ENCODE results near the gene STARD10.
"Not testable (repeated sequence)": the region's sequence is repeated elsewhere in the genome, so short reads cannot be mapped to it uniquely, and the experiment has no call there.

The STARD10 gene

DNA sequence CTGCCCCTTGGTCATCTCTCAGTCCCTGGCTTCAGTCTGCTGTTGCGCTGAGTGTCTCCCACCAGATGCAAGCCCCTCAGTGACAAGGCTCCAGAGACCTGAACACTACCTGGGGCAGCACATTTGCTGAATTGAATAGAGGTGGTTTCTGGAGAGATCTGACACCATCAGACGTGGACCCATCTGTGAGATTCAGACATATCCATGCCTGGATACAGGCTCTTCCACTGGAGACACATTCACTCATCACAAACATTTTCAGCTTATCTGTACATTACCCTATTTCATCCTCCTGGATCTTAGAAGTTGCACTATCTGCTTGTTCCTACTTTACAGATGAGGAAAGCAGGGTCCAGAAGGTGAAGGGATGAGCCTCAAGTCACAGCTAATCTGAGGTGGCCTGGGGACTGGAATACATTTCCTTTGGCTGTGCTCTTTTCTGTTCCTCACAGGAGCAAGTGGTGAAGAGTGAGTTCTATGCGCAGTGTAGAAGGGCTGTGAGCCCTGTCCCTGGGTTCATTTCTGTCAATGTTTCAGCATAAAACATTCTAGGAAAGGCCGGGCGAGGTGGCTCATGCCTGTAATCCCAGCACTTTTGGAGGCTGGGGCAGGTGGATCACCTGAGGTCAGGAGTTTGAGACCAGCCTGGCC, 39.4 kb upstream of the STARD10 start:
- peaks cover 8% of the 10 kb centered on the region for H3K4me1 ChIP-seq (ENCODE audit: control insufficient read depth, insufficient read depth, low read length)
- H3K9me3 ChIP-seq (ENCODE audit: control insufficient read depth, low read length) = no peaks in the 10 kb centered on the region
- WGBS, 2 experiments = 92 to 95% methylated on average over 5 of the region's 5 CpGs
- no peak overlapping the region for H3K27ac ChIP-seq (ENCODE audit: insufficient read depth, low read depth, low read length, poor library complexity, severe bottlenecking)
- peaks cover 5% of the 10 kb centered on the region for H3K36me3 ChIP-seq (ENCODE audit: control insufficient read depth, insufficient read depth, low read length)
- H3K27me3 ChIP-seq (ENCODE audit: control insufficient read depth, insufficient read depth, low read length, poor library complexity, severe bottlenecking) = no peaks in the 10 kb centered on the region
- no peak overlapping the region for H3K4me3 ChIP-seq (ENCODE audit: insufficient read depth, low read depth, low read length)

- Histone ChIP-seq H3K27me3 (ENCODE audit: control insufficient read depth, insufficient read depth, low read length, poor library complexity, severe bottlenecking) (no peaks in the 10 kb centered on the region), H3K27ac (ENCODE audit: insufficient read depth, low read depth, low read length, poor library complexity, severe bottlenecking) (no peak overlapping the region), H3K9me3 (ENCODE audit: control insufficient read depth, low read length) (no peaks in the 10 kb centered on the region), H3K36me3 (ENCODE audit: control insufficient read depth, insufficient read depth, low read length) (peaks cover 2% of the 10 kb centered on the region), H3K4me1 (ENCODE audit: control insufficient read depth, insufficient read depth, low read length) (peaks cover 8% of the 10 kb centered on the region), H3K4me3 (ENCODE audit: insufficient read depth, low read depth, low read length) (no peak overlapping the region)
- WGBS, 2 experiments = 84 to 86% methylated on average over 9 of the region's 9 CpGs
These were observed 38.6 kb upstream of the STARD10 start for GRCh38 chr11:72832301-72833082.

- Histone ChIP-seq H3K27ac (ENCODE audit: insufficient read depth, low read depth, low read length, poor library complexity, severe bottlenecking) (no peak overlapping the region), H3K36me3 (ENCODE audit: control insufficient read depth, insufficient read depth, low read length) (no peaks in the 10 kb centered on the region), H3K9me3 (ENCODE audit: control insufficient read depth, low read length) (no peaks in the 10 kb centered on the region), H3K27me3 (ENCODE audit: control insufficient read depth, insufficient read depth, low read length, poor library complexity, severe bottlenecking) (no peaks in the 10 kb centered on the region), H3K4me3 (ENCODE audit: insufficient read depth, low read depth, low read length) (no peak overlapping the region), H3K4me1 (ENCODE audit: control insufficient read depth, insufficient read depth, low read length) (peaks cover 8% of the 10 kb centered on the region)
- WGBS, 2 experiments = 60 to 63% methylated on average over 12 to 13 of the region's 13 CpGs
These were observed 37.9 kb upstream of the STARD10 start for GRCh38 chr11:72831521-72832300.

DNA sequence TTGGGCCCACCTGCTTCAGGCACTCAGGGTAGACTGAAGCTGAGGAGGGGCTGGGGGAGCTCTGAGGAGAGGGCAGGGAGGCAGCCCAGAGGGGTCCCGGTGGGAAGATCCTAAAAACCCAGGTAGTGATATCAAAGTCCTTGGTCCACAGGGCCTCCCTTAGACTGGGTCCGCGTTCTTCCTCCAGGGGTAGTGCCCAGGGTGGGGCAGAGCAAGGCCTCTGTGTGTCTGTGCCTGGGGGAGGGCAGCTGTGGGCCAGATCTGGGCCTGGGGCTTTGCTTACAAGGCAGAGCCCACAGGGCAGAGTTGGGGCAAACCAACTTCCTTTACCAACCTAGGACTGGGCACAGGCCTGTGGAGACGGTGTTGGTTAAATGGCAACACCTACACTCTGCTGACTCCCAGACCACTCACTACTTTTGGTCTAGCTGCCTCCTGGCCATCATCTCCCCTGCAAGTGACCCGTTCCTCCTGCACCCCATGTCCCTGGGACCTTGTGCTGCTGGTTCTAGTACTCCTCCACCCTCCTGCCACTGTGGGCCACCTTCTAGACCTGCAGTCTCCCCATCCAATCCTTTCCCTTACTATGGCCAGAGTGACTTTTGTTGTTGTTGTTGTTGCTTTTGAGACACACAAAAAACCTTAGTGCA, 36.2 kb upstream of the STARD10 start:
- Histone ChIP-seq H3K27ac (ENCODE audit: insufficient read depth, low read depth, low read length, poor library complexity, severe bottlenecking) (no peak overlapping the region), H3K36me3 (ENCODE audit: control insufficient read depth, insufficient read depth, low read length) (no peaks in the 10 kb centered on the region), H3K4me3 (ENCODE audit: insufficient read depth, low read depth, low read length) (no peak overlapping the region), H3K27me3 (ENCODE audit: control insufficient read depth, insufficient read depth, low read length, poor library complexity, severe bottlenecking) (no peaks in the 10 kb centered on the region), H3K9me3 (ENCODE audit: control insufficient read depth, low read length) (no peaks in the 10 kb centered on the region), H3K4me1 (ENCODE audit: control insufficient read depth, insufficient read depth, low read length) (peaks cover 8% of the 10 kb centered on the region)
- WGBS, 2 experiments = 94 to 96% methylated on average over 5 of the region's 5 CpGs

DNA sequence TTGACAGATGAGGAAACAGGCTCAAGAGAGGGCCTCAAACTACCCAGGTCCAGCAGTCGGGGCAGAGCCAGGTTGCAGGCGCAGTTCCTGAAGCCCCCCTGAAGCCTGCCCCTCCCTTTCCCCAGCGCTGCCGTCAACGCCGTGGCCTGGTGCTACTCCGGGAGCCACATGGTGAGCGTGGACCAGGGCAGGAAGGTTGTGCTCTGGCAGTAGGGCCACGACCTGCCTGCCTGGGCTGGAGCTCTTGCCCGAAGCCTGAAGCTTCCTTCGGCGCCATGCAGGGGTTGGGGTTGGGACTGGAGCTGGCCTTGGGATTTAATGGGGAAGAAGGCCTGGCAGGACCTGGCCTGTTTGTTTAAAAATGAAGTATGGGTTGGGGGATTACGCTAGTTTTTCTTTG, 35.3 kb upstream of the STARD10 start:
- no peak overlapping the region for H3K4me3 ChIP-seq (ENCODE audit: insufficient read depth, low read depth, low read length)
- H3K27me3 ChIP-seq (ENCODE audit: control insufficient read depth, insufficient read depth, low read length, poor library complexity, severe bottlenecking) = no peaks in the 10 kb centered on the region
- peaks cover 8% of the 10 kb centered on the region for H3K4me1 ChIP-seq (ENCODE audit: control insufficient read depth, insufficient read depth, low read length)
- 93 to 96% methylated on average over 13 of the region's 13 CpGs for WGBS, 2 experiments
- H3K27ac ChIP-seq (ENCODE audit: insufficient read depth, low read depth, low read length, poor library complexity, severe bottlenecking) = no peak overlapping the region
- no peaks in the 10 kb centered on the region for H3K9me3 ChIP-seq (ENCODE audit: control insufficient read depth, low read length)
- H3K36me3 ChIP-seq (ENCODE audit: control insufficient read depth, insufficient read depth, low read length) = no peaks in the 10 kb centered on the region

GRCh38 chr11:72828692-72829101, 34.9 kb upstream of the STARD10 start:
- WGBS, 2 experiments = 94 to 95% methylated on average over 7 of the region's 7 CpGs
- Histone ChIP-seq H3K27me3 (ENCODE audit: control insufficient read depth, insufficient read depth, low read length, poor library complexity, severe bottlenecking) (no peaks in the 10 kb centered on the region), H3K9me3 (ENCODE audit: control insufficient read depth, low read length) (no peaks in the 10 kb centered on the region), H3K4me3 (ENCODE audit: insufficient read depth, low read depth, low read length) (no peak overlapping the region), H3K36me3 (ENCODE audit: control insufficient read depth, insufficient read depth, low read length) (no peaks in the 10 kb centered on the region), H3K4me1 (ENCODE audit: control insufficient read depth, insufficient read depth, low read length) (peaks cover 8% of the 10 kb centered on the region), H3K27ac (ENCODE audit: insufficient read depth, low read depth, low read length, poor library complexity, severe bottlenecking) (no peak overlapping the region)

GRCh38 chr11:72828081-72828567, 34.3 kb upstream of the STARD10 start:
- H3K27ac ChIP-seq (ENCODE audit: insufficient read depth, low read depth, low read length, poor library complexity, severe bottlenecking) = no peak overlapping the region
- H3K9me3 ChIP-seq (ENCODE audit: control insufficient read depth, low read length) = no peaks in the 10 kb centered on the region
- 92 to 93% methylated on average over 11 of the region's 11 CpGs for WGBS, 2 experiments
- peaks cover 8% of the 10 kb centered on the region for H3K4me1 ChIP-seq (ENCODE audit: control insufficient read depth, insufficient read depth, low read length)
- no peaks in the 10 kb centered on the region for H3K27me3 ChIP-seq (ENCODE audit: control insufficient read depth, insufficient read depth, low read length, poor library complexity, severe bottlenecking)
- no peak overlapping the region for H3K4me3 ChIP-seq (ENCODE audit: insufficient read depth, low read depth, low read length)
- H3K36me3 ChIP-seq (ENCODE audit: control insufficient read depth, insufficient read depth, low read length) = no peaks in the 10 kb centered on the region

DNA sequence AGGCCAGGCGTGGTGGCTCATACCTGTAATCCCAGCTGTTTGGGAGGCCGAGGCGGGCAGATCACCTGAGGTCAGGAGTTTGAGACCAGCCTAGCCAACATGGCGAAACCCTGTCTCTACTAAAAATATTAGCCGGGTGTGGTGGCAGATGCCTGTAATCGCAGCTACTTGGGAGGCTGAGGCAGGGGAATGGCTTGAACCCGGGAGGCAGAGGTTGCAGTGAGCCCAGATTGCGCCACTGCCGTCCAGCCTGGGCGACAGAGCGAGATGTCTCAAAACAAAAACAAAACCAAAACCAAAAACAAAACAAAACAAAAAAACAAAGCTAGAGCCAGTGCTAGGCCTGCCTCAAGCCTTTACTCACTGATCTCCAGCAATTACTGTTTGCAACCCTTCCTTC, 33.8 kb upstream of the STARD10 start:
- H3K4me3 ChIP-seq (ENCODE audit: insufficient read depth, low read depth, low read length); H3K36me3 ChIP-seq (ENCODE audit: control insufficient read depth, insufficient read depth, low read length); H3K9me3 ChIP-seq (ENCODE audit: control insufficient read depth, low read length); H3K27me3 ChIP-seq (ENCODE audit: control insufficient read depth, insufficient read depth, low read length, poor library complexity, severe bottlenecking); H3K4me1 ChIP-seq (ENCODE audit: control insufficient read depth, insufficient read depth, low read length); H3K27ac ChIP-seq (ENCODE audit: insufficient read depth, low read depth, low read length, poor library complexity, severe bottlenecking): not testable (repeated sequence)
- 96% methylated on average over 10 of the region's 11 CpGs for WGBS, 2 experiments

DNA sequence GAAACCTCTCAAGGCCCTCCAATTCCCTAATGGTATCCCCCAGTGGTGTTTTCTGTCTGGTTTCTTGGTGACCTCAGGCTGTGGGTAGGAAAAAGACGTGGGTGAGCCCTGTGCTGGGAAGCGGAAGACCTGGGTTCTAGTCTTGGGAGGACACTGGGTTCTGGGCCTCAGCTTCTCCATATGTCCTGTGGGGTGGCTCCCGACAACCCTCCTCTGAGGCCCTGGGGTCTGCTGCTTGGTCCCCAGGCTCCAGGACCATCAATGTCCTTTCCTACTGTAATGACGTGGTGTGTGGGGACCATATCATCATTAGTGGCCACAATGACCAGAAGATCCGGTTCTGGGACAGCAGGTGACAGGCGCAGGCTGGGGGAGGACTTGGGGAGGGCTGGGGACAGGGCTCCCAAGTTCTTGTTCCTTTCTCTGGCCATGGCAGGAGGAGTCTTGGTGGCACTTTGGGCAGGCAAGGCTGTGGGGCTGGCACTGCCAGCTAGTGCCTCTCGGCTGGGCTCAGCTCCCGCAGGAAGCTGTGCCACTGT, 33.2 kb upstream of the STARD10 start:
- WGBS, 2 experiments = 95 to 97% methylated on average over 8 of the region's 8 CpGs
- H3K9me3 ChIP-seq (ENCODE audit: control insufficient read depth, low read length) = no peaks in the 10 kb centered on the region

More for the DNA sequence above, 33.2 kb upstream of the STARD10 start:
- Histone ChIP-seq H3K4me1 (ENCODE audit: control insufficient read depth, insufficient read depth, low read length) (peaks cover 5% of the 10 kb centered on the region), H3K27ac (ENCODE audit: insufficient read depth, low read depth, low read length, poor library complexity, severe bottlenecking) (no peak overlapping the region), H3K36me3 (ENCODE audit: control insufficient read depth, insufficient read depth, low read length) (no peaks in the 10 kb centered on the region), H3K4me3 (ENCODE audit: insufficient read depth, low read depth, low read length) (no peak overlapping the region), H3K27me3 (ENCODE audit: control insufficient read depth, insufficient read depth, low read length, poor library complexity, severe bottlenecking) (no peaks in the 10 kb centered on the region)

Measured in ectodermal cell (in vitro differentiated cells).